ENCODE measurements around the gene TRAF2.

The TRAF2 gene

GRCh38 chr9:136962701-136963248 is 76.5 kb downstream of the TRAF2 start:
- peaks cover 72% of the 10 kb centered on the region for H3K27me3 ChIP-seq (replicated peaks; ENCODE audit: insufficient read depth, low read length)
- H3K4me1 ChIP-seq (ENCODE audit: low read length), result no peaks in the 10 kb centered on the region
- H3K9me2 ChIP-seq (replicated peaks; ENCODE audit: insufficient read depth, low read length), result no peaks in the 10 kb centered on the region
- H3F3A ChIP-seq (ENCODE audit: insufficient read depth, low read length), result no peaks in the 10 kb centered on the region
- H4K20me1 ChIP-seq (ENCODE audit: insufficient read depth, low read length), result no peaks in the 10 kb centered on the region
- no peak overlapping the region for H3K9ac ChIP-seq (ENCODE audit: low read length)
- DNase-seq, result no peak
- no peaks in the 10 kb centered on the region for H3K36me3 ChIP-seq (replicated peaks; ENCODE audit: insufficient read depth, low read length)
- H3K27ac ChIP-seq (ENCODE audit: low read length), result no peak overlapping the region
- TF ChIP-seq EZH2phosphoT487 (IDR thresholded peaks at IDR 0.05; ENCODE audit: low read length) (no peak), EZH2 (optimal IDR thresholded peaks at IDR 0.05; ENCODE audit: low read depth, low read length) (no peak), CTCF (IDR thresholded peaks at IDR 0.05; ENCODE audit: low read length) (no peak)
- no peak overlapping the region for H3K4me3 ChIP-seq (ENCODE audit: low read length)
- H3K4me2 ChIP-seq (ENCODE audit: low read depth, low read length), result no peak overlapping the region
- no peaks in the 10 kb centered on the region for H3K79me2 ChIP-seq (ENCODE audit: low read length)
- no peak overlapping the region for H2AFZ ChIP-seq (ENCODE audit: low read length)
- H3K9me3 ChIP-seq (replicated peaks; ENCODE audit: insufficient read depth, low read length), result no peaks in the 10 kb centered on the region

GRCh38 chr9:136963341-136963740 is 77.0 kb downstream of the TRAF2 start:
- H3K4me1 ChIP-seq (ENCODE audit: low read length), result no peaks in the 10 kb centered on the region
- DNase-seq, result no peak
- H3F3A ChIP-seq (ENCODE audit: insufficient read depth, low read length), result no peaks in the 10 kb centered on the region
- no peak overlapping the region for H3K9ac ChIP-seq (ENCODE audit: low read length)
- no peaks in the 10 kb centered on the region for H3K9me2 ChIP-seq (replicated peaks; ENCODE audit: insufficient read depth, low read length)
- H3K4me2 ChIP-seq (ENCODE audit: low read depth, low read length), result no peak overlapping the region
- H3K27ac ChIP-seq (ENCODE audit: low read length), result no peak overlapping the region
- TF ChIP-seq CTCF (IDR thresholded peaks at IDR 0.05; ENCODE audit: low read length), result no peak
- TF ChIP-seq EZH2 (optimal IDR thresholded peaks at IDR 0.05; ENCODE audit: low read depth, low read length), result no peak
- no peak for TF ChIP-seq EZH2phosphoT487 (IDR thresholded peaks at IDR 0.05; ENCODE audit: low read length)
- no peaks in the 10 kb centered on the region for H3K9me3 ChIP-seq (replicated peaks; ENCODE audit: insufficient read depth, low read length)
- H3K4me3 ChIP-seq (ENCODE audit: low read length), result no peak overlapping the region
- peaks cover 70% of the 10 kb centered on the region for H3K27me3 ChIP-seq (replicated peaks; ENCODE audit: insufficient read depth, low read length)
- no peaks in the 10 kb centered on the region for H4K20me1 ChIP-seq (ENCODE audit: insufficient read depth, low read length)
- no peaks in the 10 kb centered on the region for H3K79me2 ChIP-seq (ENCODE audit: low read length)
- no peaks in the 10 kb centered on the region for H3K36me3 ChIP-seq (replicated peaks; ENCODE audit: insufficient read depth, low read length)
- no peak overlapping the region for H2AFZ ChIP-seq (ENCODE audit: low read length)

GRCh38 chr9:136963751-136964150 is 77.4 kb downstream of the TRAF2 start:
- H3K4me3 ChIP-seq (ENCODE audit: low read length), result no peak overlapping the region
- H3K36me3 ChIP-seq (replicated peaks; ENCODE audit: insufficient read depth, low read length), result no peaks in the 10 kb centered on the region
- no peaks in the 10 kb centered on the region for H3K9me2 ChIP-seq (replicated peaks; ENCODE audit: insufficient read depth, low read length)
- no peaks in the 10 kb centered on the region for H3K4me1 ChIP-seq (ENCODE audit: low read length)
- H3K4me2 ChIP-seq (ENCODE audit: low read depth, low read length), result no peak overlapping the region
- H2AFZ ChIP-seq (ENCODE audit: low read length), result no peak overlapping the region
- H3K9ac ChIP-seq (ENCODE audit: low read length), result no peak overlapping the region
- H3K27me3 ChIP-seq (replicated peaks; ENCODE audit: insufficient read depth, low read length), result peaks cover 70% of the 10 kb centered on the region
- H4K20me1 ChIP-seq (ENCODE audit: insufficient read depth, low read length), result no peaks in the 10 kb centered on the region
- TF ChIP-seq EZH2 (optimal IDR thresholded peaks at IDR 0.05; ENCODE audit: low read depth, low read length) (no peak), CTCF (IDR thresholded peaks at IDR 0.05; ENCODE audit: low read length) (no peak), EZH2phosphoT487 (IDR thresholded peaks at IDR 0.05; ENCODE audit: low read length) (no peak)
- H3K27ac ChIP-seq (ENCODE audit: low read length), result no peak overlapping the region
- no peak for DNase-seq
- H3K79me2 ChIP-seq (ENCODE audit: low read length), result no peaks in the 10 kb centered on the region
- H3F3A ChIP-seq (ENCODE audit: insufficient read depth, low read length), result no peaks in the 10 kb centered on the region
- no peaks in the 10 kb centered on the region for H3K9me3 ChIP-seq (replicated peaks; ENCODE audit: insufficient read depth, low read length)

All from MM.1S (cell line).